ENCODE data around the gene EDEM3.
"Not testable (repeated sequence)": the region's sequence is repeated elsewhere in the genome, so short reads cannot be mapped to it uniquely, and the experiment has no call there.

Gene EDEM3

DNA sequence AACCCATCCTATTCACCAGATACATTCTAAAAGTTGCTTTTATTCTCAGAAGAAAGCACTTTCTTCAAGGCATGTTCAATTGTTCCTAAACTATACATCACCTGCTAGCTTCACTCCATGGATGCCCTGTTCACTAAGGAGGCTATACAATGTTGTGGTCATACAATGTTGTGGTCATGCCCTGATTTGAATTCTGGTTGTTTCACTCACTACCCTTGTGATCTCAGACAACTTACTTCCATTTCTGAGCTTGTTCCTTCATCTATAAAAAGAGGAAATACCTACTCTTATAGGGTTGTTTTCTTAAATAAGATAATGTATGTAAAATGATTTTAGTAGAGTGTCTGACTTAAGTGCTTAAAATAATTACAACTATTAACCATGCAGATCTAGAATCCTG is 19.7 kb downstream of the EDEM3 start:
- no peak for DNase-seq

DNA sequence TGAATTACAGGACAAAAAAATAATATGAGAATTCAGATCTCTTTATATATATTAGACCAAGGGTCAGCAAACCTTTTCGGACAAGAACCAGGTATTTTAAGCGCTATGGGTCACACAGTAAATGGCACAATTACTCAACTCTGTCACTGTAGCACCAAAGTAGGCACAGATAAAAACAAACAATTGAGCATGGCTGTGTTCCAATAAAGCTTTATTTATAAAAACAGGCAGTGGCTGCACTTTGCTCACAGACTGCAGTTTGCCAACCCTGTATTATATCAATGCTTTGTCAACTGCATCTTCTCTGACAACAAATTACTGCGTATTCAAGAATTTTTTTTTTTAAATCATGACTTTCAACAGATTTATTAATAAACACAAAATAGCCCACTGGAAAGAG is 29.8 kb downstream of the EDEM3 start:
- DNase-seq: no peak

DNA sequence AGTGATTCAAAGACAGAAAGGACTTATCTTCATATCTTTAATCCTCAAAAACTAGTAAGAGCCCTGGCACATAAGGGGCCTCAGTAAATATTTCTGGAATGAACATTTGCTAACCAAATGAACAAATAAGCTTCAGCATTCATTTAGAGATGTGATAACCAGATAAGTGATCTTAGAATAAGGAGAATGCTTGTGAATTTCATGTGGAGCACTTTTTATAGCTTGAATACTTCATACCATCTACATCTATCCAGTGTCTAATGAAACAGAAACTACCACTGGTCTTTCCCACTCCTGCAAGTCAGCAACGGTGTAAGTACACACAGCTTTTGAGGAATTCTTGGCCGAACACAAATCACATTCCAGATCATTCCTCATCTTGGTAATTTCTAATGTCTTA is 38.5 kb downstream of the EDEM3 start:
- DNase-seq: no peak

DNA sequence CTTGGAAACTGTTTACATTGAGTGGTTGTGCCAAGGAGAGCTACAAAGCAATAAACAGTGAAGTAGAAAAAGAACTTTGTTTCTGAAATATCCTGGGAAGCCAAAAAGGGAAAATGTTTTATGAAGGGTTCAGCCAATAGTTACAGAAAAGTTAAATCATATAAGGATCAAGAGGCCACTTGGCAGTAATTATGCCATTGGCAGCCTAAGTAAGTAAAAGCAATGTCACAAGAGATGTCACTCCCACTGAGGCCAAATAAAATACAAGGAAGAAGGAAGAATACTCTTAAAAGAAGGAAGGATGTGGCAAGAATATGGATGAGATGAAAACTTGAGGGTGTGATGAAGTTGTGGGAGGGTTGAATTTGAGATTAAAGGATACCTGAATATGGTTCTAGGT is 45.2 kb downstream of the EDEM3 start:
- DNase-seq: no peak

DNA sequence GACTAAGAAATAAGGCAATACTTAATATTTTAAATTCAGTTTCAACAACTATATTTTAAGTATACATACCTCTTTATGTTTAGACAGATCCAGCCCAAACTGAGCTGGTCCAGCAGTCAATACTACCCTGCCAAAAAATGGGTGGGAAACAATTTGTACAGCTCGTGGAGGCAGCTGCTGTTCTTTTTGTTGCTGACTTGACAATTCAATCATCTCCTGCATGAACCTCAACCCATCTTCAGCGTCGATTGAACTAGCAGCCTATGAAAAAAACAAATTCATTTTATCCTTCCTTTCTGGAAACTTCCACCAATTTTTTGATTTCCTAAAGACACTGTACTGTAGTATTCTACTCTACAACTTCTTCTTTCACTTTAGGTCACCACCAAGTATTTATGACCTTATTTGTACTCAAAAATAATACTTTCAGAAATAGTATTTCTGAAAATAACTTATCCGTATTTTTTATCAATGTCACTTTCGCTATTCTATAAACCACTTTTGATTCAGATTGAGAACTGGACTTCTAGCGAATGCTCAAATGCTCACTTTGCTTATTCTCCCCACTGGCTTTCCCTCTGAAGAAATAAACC is 46.5 kb downstream of the EDEM3 start:
- DNase-seq: no peak

DNA sequence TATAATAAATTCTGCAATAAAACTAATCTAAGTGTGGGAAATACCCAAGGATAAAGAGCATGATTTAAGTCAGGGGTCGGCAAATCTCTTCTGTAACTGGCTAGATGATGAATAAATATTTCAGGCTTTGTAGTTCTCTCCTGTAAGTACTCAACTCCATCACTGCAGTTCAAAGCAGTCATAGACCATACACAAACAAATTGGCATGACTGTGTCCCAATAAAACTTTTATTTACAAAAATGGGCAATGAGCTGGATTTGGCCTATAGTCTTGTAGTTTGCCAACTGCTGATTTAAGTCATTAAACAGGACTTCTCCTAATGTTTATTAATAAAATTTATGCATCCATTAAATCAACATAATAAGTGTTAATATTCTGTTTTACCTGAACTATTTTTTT is 49.4 kb downstream of the EDEM3 start:
- DNase-seq: no peak

- DNase-seq: no peak
Observed at GRCh38 chr1:184701816-184702215, 52.8 kb downstream of the EDEM3 start.

- DNase-seq: no peak
Observed at GRCh38 chr1:184698969-184699368, 55.7 kb downstream of the EDEM3 start.

DNA sequence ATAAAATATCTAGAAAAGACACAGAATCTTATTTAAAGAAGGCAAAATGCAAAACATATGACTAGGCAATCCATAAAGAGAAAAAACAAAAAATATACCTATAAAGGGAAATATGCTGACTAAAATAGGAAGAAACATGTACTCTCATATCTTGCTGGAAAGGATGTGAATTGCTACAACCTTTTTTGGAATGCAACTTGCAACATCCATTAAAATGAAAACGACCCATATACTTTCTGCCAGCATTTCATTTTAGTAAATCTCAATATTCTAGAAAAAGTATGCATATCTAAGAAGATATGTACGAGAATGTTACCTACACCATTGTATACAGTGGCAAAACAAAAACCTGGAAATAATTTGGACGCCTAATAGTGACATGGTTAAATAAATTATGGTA is 56.6 kb downstream of the EDEM3 start:
- no peak for DNase-seq

DNA sequence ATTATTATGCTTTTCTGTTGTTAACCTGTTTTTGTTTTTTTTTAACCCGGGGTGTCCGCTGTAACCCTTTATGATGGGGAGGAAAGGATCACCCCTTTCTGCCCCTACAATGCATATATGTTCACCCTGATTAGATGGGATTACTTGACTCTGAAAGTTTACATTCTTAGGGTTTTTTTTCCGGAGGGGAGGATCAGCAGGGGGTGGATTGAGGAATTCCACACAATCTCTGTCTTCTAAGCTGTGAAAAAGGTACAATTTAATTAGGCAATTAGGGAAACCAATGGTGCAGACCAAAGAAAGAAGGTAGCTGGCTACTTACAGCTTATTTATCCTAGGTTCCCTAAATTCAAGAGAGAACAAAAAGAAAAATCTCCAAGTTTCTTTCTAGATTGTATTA is 58.3 kb downstream of the EDEM3 start:
- DNase-seq: no peak

- DNase-seq: no peak
Observed at GRCh38 chr1:184695023-184695422, 59.6 kb downstream of the EDEM3 start.

GRCh38 chr1:184693011-184693410 is 61.6 kb downstream of the EDEM3 start:
- no peak for DNase-seq

DNA sequence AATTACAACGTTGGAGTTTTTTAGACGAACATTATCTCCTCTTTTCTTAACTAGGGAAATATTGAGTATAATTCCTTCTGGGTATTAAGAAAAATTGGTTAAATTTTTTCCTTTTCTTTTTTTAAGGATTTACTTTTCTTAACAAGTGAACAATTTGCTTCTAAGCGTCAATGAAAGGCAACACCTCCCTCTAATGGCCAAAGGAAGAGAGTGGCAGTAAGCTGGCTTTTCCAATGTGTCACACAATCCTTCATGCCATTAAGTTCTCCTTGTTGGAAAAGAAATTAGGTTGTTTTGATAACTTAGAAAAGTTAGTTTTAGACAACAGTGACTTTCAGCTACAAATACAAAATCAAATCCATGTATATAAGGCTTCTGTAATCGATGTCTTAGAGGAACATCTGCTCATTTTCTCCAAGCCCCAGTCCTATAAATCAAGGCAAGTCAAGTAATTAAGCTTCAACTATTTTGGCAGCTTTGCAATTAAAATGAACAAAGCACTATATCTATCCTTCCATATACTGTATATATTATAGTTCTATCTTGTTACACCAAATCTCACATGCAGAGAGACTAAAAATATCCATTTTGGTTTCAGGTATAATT is 62.8 kb downstream of the EDEM3 start:
- peak; percentile 23 for DNase-seq

- no peak for DNase-seq
Observed at GRCh38 chr1:184686540-184686939, 68.1 kb downstream of the EDEM3 start.

GRCh38 chr1:184685116-184685515 is 69.5 kb downstream of the EDEM3 start:
- DNase-seq: no peak

DNA sequence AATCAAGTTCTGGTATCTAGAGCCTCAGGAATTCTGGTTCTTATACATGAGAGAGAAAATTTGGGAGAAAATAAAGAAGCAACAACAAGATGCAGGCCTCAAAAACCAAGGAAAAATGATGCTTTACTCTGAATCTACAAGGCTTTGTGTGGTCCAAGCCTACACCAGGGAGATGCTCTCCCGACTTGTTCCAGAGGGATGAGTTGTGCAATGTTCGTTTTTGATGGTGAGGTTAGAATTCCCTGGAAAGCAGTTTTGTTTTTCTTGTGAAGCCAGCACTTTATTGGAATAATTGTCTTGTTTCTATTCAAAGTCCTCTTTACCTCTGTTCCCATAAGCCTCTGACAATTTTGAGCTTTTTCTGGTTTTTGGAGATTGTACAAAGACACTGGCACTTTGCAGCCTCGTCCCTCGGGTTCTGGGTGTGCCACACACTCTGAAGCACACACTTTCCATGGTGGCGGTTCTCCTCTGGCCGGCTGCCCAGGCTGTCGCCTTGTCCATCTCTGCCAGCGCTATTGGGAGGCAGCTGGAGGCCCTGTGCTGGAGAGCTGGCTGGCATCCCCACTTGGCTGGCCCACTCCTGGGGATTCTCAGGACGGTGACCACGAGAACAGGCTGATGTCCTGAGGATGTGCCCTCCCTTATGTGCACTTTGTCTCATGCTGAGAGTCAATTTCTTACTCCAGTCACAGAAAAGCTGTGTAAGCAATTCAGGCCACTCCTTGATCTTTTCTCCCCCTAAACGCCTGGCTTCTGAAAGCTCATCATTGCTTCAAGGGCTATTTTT is 70.2 kb downstream of the EDEM3 start:
- peak; percentile 65 for DNase-seq

DNA sequence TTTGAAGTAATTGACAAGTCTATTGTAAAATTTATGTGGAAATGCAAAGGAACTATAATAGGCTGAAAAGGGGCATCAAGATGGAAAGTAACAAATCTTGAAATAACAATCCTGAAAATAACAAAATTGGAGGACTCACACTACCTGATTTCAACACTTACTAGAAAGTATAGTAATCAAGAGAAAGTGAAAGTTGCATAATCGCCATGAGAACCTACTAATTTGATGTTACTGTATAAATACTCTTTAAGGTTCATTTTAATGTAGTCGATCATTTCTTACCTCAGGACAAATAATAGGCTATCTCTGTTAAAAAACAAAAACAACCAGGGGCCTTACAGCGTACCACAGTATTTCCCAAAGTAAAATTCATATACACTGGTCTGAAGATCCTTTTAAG is 71.7 kb downstream of the EDEM3 start:
- DNase-seq: no peak

DNA sequence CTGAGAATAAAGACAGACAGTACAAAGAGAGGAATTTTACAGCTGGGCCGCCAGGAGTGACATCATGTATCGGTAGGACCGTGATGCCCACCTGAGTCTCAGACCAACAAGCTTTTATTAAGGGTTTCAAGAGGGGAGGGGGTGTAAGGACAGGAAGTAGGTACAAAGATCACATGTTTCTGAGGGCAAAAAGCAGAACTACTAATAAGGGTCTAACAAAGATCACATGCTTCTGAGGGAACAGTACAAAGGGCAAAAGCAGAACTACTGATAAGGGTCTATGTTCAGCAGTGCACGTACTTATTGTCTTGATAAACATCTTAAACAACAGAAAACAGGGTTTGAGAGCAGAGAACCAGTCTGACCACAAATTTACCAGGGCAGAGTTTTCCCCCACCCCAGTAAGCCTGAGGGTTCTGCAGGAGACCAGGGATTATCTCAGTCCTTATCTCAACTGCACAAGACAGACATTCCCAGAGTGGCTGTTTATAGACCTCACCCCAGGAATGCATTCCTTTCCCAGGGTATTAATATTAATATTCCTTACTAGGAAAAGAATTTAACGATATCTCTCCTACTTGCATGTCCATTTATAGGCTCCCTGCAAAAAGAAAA is 73.9 kb downstream of the EDEM3 start:
- not testable (repeated sequence) for DNase-seq

DNA sequence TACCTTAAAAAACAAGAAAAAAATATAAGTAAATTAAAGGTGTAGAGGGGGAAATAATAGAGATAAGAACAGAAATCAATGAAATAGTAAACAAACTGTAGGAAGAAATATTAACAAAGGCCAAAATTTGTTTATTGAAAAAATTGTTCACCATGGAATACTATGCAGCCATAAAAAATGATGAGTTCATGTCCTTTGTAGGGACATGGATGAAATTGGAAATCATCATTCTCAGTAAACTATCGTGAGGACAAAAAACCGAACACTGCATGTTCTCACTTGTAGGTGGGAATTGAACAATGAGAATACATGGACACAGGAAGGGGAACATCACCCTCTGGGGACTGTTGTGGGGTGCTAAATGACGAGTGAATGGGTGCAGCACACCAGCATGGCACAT is 75.2 kb downstream of the EDEM3 start:
- not testable (repeated sequence) for DNase-seq

GRCh38 chr1:184677344-184677743 is 77.3 kb downstream of the EDEM3 start:
- no peak for DNase-seq

DNA sequence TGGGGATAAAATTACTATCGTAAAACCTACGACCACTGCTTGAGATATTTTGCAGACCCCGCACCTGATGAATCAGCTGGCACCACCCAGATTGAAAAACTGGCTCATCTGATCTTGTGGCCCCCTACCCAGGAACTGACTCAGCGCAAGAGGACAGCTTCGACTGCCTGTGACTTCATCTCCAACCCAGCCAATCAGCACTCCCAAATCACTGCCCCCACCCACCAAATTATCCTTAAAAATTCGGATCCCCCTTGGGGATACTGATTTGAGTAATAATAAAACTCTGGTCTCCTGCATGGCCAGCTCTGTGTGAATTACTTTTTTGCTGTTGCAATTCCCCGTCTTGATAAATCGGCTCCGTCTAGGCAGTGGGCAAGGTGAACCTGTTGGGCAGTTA is 81.4 kb downstream of the EDEM3 start:
- DNase-seq: no peak

GRCh38 chr1:184672013-184672726 is 82.5 kb downstream of the EDEM3 start:
- DNase-seq: peak; percentile 11

GRCh38 chr1:184669391-184669790 is 85.3 kb downstream of the EDEM3 start:
- no peak for DNase-seq

Data from NCI-H1092 treated with DMSO at 0.1 percent for 48 hours (cell line).